Measurements from ENCODE around the gene DYRK3.

DNA sequence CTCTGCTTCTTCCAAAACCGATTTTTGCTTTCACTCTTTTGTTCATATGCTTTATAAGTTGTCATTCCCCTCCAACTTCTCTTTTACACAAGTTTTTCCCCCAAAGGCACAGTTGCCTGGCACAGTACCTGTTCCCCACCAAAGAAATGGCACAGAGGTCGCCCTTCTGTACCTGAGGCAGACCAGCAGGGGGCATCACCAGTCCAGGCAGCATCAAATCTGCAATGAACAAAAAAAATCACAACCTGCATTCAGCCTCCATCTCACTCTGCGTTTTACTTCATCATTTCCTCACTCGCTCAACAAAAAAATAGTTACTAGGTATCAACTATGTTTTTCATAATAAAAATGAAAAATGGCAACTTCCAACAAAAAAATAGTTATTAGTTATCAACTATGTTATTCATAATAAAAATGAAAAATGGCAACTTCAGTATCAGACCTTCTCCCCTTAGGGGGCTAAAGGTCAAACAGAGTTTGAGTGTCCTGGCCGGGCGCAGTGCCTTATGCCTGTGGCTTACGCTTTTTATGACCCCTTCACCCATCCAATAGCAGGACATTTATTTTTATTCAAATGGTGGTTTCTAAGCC lies 27.1 kb upstream of the DYRK3 start:
- TF ChIP-seq, protein P1, sequence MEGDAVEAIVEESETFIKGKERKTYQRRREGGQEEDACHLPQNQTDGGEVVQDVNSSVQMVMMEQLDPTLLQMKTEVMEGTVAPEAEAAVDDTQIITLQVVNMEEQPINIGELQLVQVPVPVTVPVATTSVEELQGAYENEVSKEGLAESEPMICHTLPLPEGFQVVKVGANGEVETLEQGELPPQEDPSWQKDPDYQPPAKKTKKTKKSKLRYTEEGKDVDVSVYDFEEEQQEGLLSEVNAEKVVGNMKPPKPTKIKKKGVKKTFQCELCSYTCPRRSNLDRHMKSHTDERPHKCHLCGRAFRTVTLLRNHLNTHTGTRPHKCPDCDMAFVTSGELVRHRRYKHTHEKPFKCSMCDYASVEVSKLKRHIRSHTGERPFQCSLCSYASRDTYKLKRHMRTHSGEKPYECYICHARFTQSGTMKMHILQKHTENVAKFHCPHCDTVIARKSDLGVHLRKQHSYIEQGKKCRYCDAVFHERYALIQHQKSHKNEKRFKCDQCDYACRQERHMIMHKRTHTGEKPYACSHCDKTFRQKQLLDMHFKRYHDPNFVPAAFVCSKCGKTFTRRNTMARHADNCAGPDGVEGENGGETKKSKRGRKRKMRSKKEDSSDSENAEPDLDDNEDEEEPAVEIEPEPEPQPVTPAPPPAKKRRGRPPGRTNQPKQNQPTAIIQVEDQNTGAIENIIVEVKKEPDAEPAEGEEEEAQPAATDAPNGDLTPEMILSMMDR (IDR thresholded peaks at IDR 0.05): peak; percentile 15 to 70 (median 38)
- no peak for TF ChIP-seq POLR2A (IDR thresholded peaks at IDR 0.05)
